Central memory CD4-positive, alpha-beta T cell (primary cell): ENCODE data around the gene ZNF521.
"Not testable (repeated sequence)": the region's sequence is repeated elsewhere in the genome, so short reads cannot be mapped to it uniquely, and the experiment has no call there.

Experiments used
- DNase-seq: peaks from one replicate; pipeline ENCODE4 v3.0.0; 2022

ZNF521 gene

DNA sequence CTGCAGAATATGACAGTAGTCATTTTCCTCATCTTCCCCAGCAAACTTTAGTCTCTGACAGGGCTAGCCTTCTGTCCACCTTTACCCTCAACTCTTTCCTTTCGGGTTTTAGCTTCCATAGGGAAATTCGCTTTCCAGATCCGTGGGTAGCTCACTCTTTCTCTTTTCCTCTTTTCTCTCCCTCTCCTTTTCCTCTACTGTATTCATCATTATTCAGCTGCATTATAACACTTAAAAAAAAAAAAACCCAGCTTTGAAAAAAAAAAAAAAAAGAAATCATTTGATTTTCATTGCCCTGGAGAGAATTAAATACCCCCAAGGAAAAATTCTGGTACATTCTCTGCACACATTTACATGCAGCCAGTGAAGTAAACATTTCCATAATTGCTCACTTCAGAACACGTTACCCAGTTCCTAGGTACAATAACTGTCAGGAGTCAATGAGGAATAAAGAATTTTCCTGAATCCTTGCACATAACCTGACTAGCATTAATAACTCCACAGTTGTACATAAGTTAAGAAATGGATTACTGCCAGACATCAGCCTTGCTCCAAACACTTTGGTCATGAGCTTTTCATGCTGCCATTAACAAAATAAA lies 63.5 kb downstream of the ZNF521 start:
- DNase-seq, result no peak

DNA sequence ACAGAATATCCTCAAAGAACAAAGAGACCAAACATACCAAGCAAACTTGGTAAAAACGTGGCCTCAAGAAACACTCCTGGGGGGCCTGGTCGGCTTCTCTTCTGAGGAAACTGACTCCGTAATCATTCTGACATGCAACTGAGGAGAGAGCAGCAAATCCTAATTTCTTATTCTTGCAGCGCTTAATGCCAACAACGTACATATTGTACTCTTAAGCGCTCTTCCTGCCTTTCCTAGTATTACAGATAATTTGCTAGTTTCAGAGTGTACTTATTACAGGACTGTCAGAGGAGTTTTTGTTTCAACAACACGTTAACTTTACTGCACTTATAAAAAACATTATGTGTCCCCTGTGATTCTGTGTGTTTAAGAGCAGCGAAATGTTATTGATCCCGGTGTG lies 64.9 kb downstream of the ZNF521 start:
- no peak for DNase-seq

DNA sequence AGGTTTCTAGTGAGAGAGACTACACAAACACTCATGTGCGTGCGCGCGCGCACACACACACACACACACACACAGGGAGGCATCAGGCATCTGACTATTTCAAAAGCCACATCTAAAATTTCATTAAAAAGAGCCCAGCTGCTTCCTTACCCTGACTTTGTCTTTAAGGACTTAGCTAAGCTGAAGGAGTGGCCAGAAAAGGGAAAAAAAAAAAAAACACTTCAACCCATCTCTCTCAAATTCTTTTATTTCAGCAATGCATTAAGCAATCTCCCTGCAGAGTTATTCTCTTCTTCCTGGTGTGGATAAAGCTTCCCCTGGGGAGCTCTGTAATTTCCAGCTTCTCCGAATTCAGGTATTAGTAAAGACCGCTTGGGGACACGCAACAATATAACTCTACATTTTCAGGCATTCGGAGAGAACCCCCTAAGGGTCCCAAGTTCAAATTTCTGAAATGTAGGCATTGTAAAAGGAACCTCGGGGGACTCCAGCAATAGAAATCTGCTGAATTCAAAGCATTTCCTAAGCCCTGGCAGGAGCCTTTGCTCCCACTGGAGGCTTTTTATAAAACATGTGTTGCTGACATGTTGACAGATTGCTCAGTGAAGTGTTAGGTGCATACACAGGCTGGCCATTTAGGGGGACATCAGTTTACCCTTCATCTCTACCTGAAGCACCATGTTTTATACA lies 67.0 kb downstream of the ZNF521 start:
- DNase-seq, result no peak

DNA sequence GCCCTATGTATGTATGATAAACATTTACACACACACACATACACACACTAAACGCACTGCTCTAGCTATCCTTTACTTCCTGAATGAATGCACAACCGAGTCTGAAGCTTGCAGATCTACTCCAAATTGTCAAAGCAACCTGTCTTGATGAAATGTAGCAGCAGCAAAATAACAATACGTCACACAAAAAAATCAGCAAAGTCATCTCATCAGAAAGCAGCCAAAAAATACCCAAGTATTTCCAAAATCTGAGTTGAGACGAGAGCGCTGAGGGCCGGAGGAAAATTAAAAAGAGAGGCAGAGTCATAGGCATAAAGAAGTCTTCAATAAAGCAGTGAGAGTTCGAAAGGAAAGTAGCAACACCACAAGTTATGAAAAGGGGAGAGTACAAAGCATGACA lies 67.7 kb downstream of the ZNF521 start:
- no peak for DNase-seq

DNA sequence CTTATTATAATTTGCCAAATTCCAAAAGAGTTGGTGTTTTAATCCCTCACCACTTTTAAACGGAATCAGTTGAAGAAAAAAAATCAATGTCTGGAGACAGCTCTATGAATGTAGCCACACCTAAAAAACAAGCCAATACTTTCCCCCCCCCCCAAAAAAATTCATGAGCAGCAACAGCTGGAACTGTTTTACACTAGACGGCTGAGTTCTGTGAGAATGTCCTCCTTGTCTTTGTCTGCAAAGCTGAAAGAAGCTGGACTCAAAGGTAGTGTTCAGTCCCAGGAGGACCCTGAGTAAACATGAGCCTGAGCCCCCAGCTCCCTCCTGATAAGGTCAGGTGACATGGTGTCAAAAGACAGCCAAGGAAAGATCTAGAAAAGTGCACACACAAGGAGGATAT lies 68.2 kb downstream of the ZNF521 start:
- no peak for DNase-seq

DNA sequence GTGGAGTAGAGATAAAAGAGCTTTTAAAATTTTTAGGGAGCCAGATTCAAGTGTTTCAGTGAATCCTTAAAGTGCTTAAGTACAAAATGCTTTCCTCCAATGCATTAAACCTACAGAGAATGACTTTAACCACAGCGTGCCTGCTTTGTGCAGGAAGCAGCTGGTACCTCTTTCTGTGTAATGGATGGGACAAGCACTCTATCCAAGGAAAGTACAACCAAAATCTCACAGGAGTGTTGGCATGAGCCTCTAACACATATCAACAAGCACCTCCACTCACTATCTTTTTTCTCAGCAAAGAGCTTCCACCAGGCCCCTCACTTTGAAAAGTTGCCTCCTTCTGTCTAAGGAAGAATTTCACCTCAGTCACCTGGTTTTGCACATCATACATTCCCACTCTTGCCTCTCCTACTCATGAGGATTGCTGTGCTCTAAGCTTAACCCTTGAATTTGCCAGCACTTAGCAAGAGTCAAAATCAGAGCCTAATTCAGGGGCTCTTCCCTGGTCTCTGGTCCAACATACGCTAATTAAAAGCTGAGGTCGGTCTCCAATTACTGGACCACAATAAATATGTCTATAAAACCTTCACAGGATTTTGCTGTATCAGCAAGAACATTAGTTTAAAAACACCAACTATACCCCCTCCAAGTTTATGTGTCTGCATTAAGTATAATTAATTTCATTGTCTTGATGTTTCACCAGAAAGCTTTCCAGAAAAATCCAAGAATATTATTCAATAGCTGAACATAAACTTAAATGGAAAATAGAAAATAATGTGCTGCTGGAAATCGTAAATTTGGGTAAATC lies 68.9 kb downstream of the ZNF521 start:
- DNase-seq, result no peak

DNA sequence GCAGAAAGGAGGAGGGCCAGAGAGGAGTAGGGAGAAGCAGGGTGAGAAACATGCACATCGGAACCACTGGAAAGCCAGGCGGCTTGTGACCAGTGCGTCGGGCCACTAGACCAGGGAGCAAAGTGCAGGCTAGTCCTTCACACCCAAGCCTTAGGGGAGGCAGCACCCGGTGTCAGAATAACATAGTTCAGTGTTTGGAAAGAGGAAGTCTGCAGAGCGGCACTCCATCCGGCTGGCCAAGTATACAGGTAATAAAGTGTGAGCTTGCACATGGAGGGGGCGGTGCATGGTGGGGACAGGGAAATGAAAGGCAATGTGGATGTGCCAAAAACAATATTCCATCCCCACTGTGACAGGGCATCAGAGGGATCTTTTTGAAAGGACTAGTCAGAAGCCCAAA lies 69.7 kb downstream of the ZNF521 start:
- no peak for DNase-seq

DNA sequence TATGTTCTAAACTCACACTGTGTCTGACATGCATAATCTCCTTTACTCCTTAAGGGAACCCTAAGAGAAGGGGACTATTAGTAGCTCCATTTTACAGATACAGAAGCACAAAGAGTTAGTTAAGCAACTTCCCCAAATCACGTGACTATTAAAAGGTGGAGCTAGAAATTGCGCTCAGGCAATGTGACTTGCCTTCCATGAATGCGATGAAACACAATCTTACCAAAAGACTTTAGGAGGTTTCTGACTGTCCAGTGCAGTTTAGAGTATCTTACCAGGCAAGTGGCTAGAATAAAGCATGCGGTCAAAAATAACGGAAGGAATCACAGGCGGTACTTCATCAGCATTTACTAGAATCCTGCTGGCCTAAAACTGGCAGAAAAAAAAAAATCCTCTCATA lies 70.4 kb downstream of the ZNF521 start:
- no peak for DNase-seq

DNA sequence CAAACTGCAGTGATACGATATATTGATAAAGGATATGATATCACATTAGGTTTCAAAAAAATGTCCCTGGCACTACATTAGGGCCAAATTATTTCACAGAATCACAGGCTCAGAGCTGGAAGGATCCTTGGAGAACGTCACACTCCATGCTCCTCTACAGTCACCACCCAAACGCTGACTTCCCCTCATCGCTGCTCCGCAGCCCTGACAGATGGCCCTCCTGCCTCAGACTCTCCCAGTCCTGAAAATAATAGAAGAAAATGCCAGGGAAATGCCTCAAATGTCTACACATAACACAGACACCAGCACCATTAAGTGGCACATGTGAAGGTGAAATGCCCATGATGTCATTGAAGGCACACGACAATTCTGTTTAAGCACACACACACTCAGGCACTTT lies 72.0 kb downstream of the ZNF521 start:
- DNase-seq, result no peak

DNA sequence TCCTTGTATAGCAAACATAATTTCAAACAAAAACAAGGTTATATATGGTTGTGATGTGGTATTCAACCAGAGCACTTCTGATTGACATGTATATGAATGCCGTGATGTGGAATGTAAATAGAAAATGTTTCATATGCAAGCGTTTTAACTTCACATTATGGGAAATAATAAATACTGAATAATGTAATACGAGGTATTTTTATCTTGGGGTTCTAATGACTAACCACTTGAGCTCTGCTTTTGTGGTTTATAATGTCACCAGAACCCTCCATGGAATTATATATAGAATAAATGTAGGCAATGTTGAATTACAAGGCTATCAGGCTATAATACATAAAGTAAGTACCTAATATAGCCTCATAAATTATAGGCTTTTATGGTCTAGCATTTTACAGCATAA lies 72.4 kb downstream of the ZNF521 start:
- no peak for DNase-seq

DNA sequence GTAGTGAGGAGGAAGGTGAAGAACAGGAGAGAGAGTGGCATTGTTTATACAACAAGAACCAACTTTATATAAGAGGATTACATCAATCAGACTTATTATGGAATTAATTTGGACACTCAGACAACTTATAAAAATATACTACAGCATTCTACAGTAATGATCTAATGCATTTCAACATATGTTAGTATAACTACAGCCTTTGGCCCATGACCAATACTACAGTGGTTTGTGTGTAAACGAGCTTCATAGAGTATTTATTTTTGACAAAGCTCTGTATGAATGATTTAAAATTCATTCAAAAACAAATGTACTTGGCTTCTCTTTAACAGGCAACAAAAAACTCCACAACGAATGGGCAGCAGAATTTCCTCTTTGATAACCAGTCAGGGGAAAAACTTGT lies 72.8 kb downstream of the ZNF521 start:
- no peak for DNase-seq

DNA sequence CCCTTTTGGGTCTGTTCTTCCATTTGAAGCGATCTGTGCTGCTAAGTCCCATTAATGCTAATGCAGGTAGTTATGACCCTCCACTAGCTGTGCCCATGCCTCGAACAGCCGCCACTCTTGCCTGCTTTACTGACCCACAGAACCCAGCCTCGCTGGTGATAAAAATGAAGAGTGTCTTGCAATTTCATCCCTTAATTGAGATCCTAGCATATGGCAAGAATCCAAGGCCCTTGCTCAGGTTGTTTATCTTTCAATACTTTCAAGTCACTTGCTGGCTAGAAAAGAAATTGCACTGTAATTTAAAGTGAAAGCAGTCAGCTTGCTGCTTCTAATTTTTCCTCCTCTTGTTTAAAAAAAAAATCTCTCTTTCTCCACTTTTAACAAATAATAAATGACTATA lies 73.6 kb downstream of the ZNF521 start:
- no peak for DNase-seq

DNA sequence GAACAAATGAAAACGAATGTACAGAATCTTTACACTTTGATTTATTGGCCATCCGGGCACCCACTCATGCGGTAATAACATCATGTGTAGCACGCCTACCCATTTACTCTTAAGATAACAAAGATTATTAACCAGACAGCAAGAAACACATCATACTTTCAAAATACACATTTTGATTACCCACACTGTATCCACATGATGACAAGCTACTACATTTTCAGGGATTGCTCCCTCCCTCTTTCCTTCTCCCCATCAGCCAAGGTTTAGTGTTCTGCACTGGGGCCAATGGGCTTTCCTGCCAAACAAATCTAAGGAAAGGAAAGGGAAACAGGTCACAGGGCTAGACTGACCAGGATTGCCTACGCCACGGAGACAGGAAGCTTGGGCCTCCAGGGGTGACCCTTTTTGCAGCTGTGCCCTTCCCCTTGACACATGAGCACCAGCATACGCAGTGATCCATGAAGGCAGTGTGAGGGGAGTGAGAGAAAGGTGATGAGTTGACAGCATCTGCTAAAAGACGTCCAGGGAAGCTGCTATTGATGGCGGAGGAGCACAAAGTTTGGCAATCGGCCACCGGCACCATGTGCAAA lies 76.5 kb downstream of the ZNF521 start:
- no peak for DNase-seq

DNA sequence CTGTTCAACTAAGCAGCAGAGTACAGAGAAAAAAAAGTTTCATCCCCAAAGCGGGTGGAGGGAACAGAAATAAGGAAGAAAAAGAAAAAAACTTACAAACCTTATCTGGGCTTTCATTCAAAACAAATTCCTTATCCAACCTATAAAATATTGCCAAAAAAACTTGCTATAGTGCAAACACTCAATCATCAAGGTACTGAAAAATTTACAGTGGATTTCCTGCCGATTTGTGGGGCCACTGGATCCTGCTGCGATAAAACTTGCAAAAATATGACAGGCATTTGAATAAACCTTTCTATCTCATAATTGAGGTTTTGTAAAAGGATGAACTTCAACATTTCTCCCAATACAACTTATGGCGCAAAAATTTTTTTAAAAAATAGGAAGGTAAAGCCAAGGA lies 77.0 kb downstream of the ZNF521 start:
- DNase-seq, result no peak

DNA sequence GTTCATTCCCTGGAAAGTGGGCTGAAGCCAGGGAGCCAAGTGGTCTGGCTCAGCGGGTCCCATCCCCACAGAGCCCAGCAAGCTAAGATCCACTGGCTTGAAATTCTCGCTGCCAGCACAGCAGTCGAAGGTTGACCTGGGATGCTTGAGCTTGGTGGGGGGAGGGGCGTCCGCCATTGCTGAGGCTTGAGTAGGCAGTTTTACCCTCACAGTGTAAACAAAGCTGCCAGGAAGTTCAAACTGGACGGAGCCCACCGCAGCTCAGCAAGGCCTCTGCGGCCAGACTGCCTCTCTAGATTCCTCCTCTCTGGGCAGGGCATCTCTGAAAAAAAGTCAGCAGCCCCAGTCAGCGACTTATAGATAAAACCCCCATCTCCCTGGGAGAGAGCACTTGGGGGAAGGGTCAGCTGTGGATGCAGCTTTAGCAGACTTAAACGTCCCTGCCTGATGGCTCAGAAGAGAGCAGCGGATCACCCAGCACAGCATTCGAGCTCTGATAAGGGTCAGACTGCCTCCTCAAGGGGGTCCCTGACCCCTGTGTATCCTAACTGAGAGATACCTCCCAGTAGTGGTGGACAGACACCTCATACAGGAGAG lies 84.9 kb downstream of the ZNF521 start:
- not testable (repeated sequence) for DNase-seq

DNA sequence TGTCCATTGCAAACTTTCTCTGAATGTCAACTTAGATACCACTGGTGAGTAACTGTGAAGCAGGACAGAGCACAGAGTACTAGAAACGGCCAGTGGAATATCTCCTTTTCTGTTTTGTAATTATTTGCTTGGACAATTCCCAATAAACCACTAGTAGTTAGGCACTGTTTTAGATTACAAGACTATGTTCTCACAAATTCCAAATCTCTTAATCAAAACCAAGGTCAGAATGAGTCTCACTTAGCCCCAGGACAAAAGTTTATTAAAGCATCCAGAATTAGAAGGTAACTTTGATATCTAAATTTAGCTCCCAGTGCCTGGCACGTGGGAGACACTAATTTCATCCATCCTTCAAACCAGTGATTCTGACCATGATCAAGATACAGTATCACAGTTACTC lies 89.0 kb downstream of the ZNF521 start:
- DNase-seq, result no peak

DNA sequence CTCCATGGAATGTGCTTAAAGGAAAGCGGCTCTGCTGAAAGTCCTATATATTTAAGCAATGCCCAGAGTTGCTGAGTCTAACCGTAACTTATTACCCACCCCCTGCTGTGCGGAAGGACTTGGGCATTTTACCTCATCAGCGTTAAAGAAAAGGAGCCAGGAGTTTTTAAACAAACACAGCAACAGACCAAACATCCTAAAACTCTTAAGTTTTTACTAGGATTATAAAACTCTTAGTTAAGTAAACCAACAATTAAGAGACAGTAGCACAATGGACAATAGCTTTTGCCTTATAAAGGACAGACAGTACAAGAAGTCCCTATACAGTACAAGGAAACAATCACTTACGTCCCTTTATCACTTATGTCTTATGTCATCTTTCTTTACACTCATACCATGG lies 90.2 kb downstream of the ZNF521 start:
- no peak for DNase-seq

DNA sequence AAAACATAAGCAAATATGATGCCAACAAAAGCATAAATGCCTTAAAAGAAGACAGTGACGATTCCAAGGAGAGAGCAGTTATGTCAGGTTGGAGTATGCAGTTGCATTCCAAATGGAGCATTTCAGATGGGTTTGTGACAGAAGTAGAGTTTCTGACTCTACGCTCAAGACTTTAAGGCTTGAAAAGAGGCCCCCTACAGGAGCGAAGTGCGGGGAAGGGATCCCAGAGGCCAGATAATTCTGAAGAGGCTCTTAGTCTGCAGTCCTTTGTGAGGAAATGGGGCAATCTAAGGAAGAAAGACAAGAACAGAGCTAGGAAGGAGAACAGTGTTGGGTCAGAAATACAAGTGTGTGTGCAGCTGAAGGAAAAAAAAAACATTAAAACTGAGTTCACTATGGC lies 95.5 kb downstream of the ZNF521 start:
- DNase-seq, result no peak

DNA sequence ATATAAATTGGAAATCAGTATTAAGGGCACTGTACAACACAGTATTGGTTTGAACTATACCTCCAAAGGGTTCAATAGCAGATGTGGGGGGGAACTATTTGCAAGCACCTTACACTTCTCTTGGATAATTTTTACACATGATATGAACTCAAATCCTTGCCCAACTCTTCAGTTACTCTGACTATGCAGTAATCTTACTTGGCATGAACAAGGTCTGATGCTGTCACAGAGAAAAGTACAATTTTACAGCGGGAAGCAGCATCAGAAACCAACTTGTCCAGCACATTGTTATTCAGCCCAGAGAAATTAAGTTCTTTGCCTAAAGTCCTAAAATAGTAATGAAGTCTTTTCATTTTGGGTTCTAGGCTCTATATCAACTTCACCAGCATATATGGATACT lies 98.2 kb downstream of the ZNF521 start:
- no peak for DNase-seq

DNA sequence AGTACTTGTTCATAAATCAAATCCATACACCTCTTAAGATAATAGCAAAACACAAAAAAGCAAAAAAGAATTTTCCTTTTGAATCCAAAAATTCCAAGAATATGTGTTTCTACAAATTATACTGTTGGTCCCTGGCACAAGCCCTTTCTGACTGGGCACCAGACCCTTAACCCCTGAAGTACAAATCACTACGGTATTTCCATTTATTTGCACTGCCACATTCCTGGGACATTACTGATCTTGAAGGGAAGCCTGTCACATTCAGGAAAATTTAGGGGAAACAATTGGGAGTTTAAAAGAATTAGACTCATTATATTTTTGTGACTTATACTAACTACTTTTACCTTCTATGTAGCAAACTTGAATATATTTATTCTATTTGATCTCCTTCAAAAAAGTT lies 98.8 kb downstream of the ZNF521 start:
- no peak for DNase-seq

DNA sequence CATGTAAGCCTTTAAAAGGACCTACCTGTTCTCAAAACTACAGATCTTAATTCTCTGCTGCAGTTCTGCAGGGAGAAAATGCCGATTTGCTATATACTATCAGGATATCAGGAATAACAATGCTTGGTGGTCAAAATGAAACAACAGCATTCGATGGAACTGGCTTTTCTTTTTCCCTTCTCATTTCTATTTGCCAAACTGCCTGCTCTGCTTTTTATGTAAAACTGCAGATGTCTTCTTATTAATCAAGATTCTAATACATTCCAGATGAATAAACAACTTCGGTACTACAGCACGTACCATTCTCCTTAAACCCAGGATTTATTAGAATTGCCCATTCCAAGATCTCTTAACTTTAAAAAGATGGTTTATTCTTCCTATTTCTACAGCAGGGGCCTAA lies 100.9 kb downstream of the ZNF521 start:
- DNase-seq, result no peak

DNA sequence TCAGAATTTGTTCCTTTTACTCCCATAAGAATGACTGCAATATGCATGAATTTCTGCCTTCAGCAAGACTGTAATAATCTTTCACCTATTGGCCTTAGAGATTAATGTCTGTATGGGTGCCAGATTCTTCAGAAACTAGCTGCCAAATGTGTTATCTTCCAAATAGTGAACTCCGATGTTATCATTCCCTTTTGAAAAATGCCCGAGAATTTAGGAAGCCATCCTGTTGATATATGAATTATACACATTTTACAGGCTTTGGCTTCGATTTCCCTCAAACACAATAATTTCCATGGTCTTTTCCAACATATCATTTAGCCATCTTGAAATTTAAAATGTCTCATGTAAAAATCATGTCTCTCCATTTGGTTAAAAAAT lies 101.5 kb downstream of the ZNF521 start:
- DNase-seq, result no peak

DNA sequence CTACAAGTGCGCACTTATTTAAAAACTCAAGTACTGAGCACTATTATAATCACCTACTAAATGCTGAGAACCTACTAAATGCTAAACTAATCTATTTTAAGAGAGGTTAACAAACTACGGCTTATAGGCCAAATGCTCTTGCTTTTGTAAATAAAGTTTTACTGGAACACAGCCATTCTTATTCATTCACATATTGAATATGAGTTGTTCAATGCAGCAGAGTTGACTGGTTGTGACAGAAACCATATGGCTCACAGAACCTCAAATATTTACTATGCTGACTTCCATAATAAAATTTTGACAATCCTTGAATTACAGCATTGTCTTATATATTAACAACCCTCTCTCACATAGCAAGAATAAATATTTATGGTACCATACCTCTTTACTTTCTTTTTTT lies 103.2 kb downstream of the ZNF521 start:
- DNase-seq, result no peak

DNA sequence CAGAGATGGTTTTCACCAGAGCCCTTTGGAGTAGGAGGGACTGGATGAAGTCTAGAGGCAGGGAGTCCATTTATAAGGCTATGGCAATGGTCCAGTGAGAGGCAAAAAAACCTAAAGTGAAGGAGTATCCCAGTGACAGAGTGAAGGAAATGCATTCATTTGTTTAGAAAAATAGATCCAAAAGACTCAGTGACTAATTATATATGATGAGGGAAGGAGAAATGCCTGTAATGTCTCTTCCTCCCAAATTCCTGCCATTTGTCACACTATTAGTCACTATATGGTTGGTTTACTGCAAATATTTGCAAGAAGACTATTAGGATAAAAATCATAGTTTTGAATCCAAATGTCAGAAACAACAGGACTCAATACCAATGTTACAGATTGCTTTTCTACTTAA lies 104.2 kb downstream of the ZNF521 start:
- no peak for DNase-seq
